ENCODE results near the gene SLC32A1.

SLC32A1 gene

GRCh38 chr20:38770970-38771369, 46.7 kb downstream of the SLC32A1 start:
- H3K4me2 ChIP-seq = no peak overlapping the region
- H3K36me3 ChIP-seq (ENCODE audit: insufficient read depth) = peaks cover 12% of the 10 kb centered on the region; the same call in 1 of the 2 replicates
- H2AFZ ChIP-seq (ENCODE audit: low read depth) = no peak overlapping the region
- no peaks in the 10 kb centered on the region for H3K27me3 ChIP-seq (ENCODE audit: insufficient read depth, low read depth)
- no peaks in the 10 kb centered on the region; the same call in 1 of the 2 replicates for H4K20me1 ChIP-seq (ENCODE audit: insufficient read depth)
- no peaks in the 10 kb centered on the region for H3K4me1 ChIP-seq (ENCODE audit: low read depth, poor library complexity, severe bottlenecking)
- no peak for TF ChIP-seq CTCF (conservative IDR thresholded peaks at IDR 0.05; ENCODE audit: low read depth, low read length)
- H3K9ac ChIP-seq = no peak overlapping the region
- no peak overlapping the region for H3K27ac ChIP-seq
- no peak overlapping the region for H3K4me3 ChIP-seq (IDR thresholded peaks at IDR 0.05; ENCODE audit: insufficient read depth, low read depth, low read length)
- H3K79me2 ChIP-seq (ENCODE audit: insufficient read depth, low read depth) = no peaks in the 10 kb centered on the region

DNA sequence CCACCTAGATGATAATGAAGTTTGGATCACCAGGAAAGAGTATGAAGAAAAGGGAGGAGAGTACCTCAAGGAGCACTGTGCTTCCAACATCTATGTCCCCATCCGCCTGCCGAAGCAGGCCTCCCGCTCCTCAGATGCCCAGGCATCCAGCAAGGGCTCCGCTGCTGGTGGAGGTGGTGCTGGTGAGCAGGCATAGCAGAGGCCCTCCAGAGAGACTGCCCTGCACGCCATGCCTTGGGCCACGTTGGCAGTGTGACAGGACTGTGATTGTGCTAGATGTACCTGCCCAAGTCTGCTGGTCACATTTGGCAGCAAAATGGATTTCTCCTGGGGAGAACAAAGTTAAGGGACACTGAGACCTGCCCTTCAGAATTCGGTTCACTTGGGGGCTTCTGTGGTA, 47.3 kb downstream of the SLC32A1 start:
- H3K4me2 ChIP-seq = no peak overlapping the region
- no peak overlapping the region for H2AFZ ChIP-seq (ENCODE audit: low read depth)
- TF ChIP-seq CTCF (conservative IDR thresholded peaks at IDR 0.05; ENCODE audit: low read depth, low read length) = no peak
- H3K9ac ChIP-seq = no peak overlapping the region
- H3K36me3 ChIP-seq (ENCODE audit: insufficient read depth) = peaks cover 12% of the 10 kb centered on the region; the same call in 1 of the 2 replicates
- no peak overlapping the region for H3K27ac ChIP-seq
- H3K27me3 ChIP-seq (ENCODE audit: insufficient read depth, low read depth) = no peaks in the 10 kb centered on the region
- H4K20me1 ChIP-seq (ENCODE audit: insufficient read depth) = no peaks in the 10 kb centered on the region; the same call in 1 of the 2 replicates
- no peak overlapping the region for H3K4me3 ChIP-seq (IDR thresholded peaks at IDR 0.05; ENCODE audit: insufficient read depth, low read depth, low read length)
- H3K79me2 ChIP-seq (ENCODE audit: insufficient read depth, low read depth) = no peaks in the 10 kb centered on the region
- no peaks in the 10 kb centered on the region for H3K4me1 ChIP-seq (ENCODE audit: low read depth, poor library complexity, severe bottlenecking)

DNA sequence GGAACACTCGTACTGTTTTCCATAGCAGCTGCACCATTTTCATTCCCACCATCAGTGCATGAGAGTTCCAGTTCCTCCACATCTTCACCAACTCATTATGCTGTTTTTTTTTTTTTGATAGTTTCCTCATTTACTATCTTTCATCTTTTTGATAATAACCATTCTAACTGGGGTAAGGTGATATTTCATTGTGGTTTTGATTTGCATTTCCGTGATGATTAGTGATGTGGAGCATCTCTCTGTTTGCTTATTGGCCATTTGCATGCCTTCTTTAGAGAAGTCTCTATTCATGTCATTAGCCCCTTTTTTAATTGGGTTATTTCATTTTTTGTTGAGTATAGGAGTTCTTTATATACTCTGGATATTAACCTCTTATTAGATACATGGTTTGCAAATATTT, 49.9 kb downstream of the SLC32A1 start:
- Histone ChIP-seq H3K27me3 (ENCODE audit: insufficient read depth, low read depth) (no peaks in the 10 kb centered on the region), H3K27ac (no peak overlapping the region), H3K9ac (no peak overlapping the region), H3K36me3 (ENCODE audit: insufficient read depth) (peaks cover 12% of the 10 kb centered on the region; the same call in 1 of the 2 replicates), H3K4me1 (ENCODE audit: low read depth, poor library complexity, severe bottlenecking) (no peaks in the 10 kb centered on the region), H3K4me3 (IDR thresholded peaks at IDR 0.05; ENCODE audit: insufficient read depth, low read depth, low read length) (no peak overlapping the region), H4K20me1 (ENCODE audit: insufficient read depth) (no peaks in the 10 kb centered on the region), H3K79me2 (ENCODE audit: insufficient read depth, low read depth) (no peaks in the 10 kb centered on the region), H2AFZ (ENCODE audit: low read depth) (no peak overlapping the region), H3K4me2 (no peak overlapping the region)
- no peak for TF ChIP-seq CTCF (conservative IDR thresholded peaks at IDR 0.05; ENCODE audit: low read depth, low read length)

- TF ChIP-seq CTCF (conservative IDR thresholded peaks at IDR 0.05; ENCODE audit: low read depth, low read length) = no peak
- no peak overlapping the region for H3K4me3 ChIP-seq (IDR thresholded peaks at IDR 0.05; ENCODE audit: insufficient read depth, low read depth, low read length)
- no peaks in the 10 kb centered on the region for H3K27me3 ChIP-seq (ENCODE audit: insufficient read depth, low read depth)
Observed at GRCh38 chr20:38776363-38776762, 52.1 kb downstream of the SLC32A1 start.

More at GRCh38 chr20:38776363-38776762, 52.1 kb downstream of the SLC32A1 start:
- Histone ChIP-seq H3K79me2 (ENCODE audit: insufficient read depth, low read depth) (no peaks in the 10 kb centered on the region), H2AFZ (ENCODE audit: low read depth) (no peak overlapping the region), H3K4me1 (ENCODE audit: low read depth, poor library complexity, severe bottlenecking) (no peaks in the 10 kb centered on the region), H4K20me1 (ENCODE audit: insufficient read depth) (no peaks in the 10 kb centered on the region), H3K36me3 (ENCODE audit: insufficient read depth) (peaks cover 12% of the 10 kb centered on the region; the same call in 1 of the 2 replicates), H3K4me2 (no peak overlapping the region), H3K9ac (no peak overlapping the region), H3K27ac (no peak overlapping the region)
